Neural cell (in vitro differentiated cells): ENCODE results near the gene KIF27. TPM values are rescaled to one million over a fixed set of nuclear protein-coding genes. Genes with fewer than 3 reads are reported as not detected.
A peak's percentile ranks its signal among the peaks of the same experiment; 100 is the strongest.

Experiments used
- H2AFZ ChIP-seq: fragments of 200-600, 300-800 bp; sonication (generic), shearing (Covaris generic); 2 replicates; pipeline ENCODE4 v1.6.0; 2014; ENCODE audit warnings: low read depth, mild to moderate bottlenecking, antibody characterized with exemption, low read length, moderate library complexity
- H3F3A ChIP-seq: fragments of 200-600 bp; shearing (Covaris generic); 2 replicates; pipeline ENCODE4 v1.6.1; 2016; ENCODE audit warnings: mild to moderate bottlenecking, moderate library complexity, mixed read lengths, antibody characterized with exemption, low read length; ENCODE audit not compliant: insufficient read depth, poor library complexity, severe bottlenecking
- H3K27ac ChIP-seq: fragments of 200-600, 300-800 bp; sonication (generic), shearing (Covaris generic); 2 replicates; pipeline ENCODE4 v1.5.1; 2014; ENCODE audit warnings: mild to moderate bottlenecking, low read length, moderate library complexity
- H3K27me3 ChIP-seq: fragments of 300-800, 200-600 bp; sonication (generic), shearing (Covaris generic); 2 replicates; pipeline ENCODE4 v1.6.0; 2014; ENCODE audit warnings: mild to moderate bottlenecking, low read depth, low read length, moderate library complexity; ENCODE audit not compliant: insufficient read depth
- H3K36me3 ChIP-seq: fragments of 300-800, 200-600 bp; sonication (generic), shearing (Covaris generic); 2 replicates; pipeline ENCODE4 v1.5.1; 2014; ENCODE audit warnings: mild to moderate bottlenecking, antibody characterized with exemption, low read length, moderate library complexity; ENCODE audit not compliant: insufficient read depth
- H3K4me2 ChIP-seq: fragments of 300-800, 200-600 bp; sonication (generic), shearing (Covaris generic); 2 replicates; pipeline ENCODE4 v1.6.0; 2014; ENCODE audit warnings: mild to moderate bottlenecking, low read length
- H3K4me3 ChIP-seq: fragments of 300-800, 200-600 bp; sonication (generic), shearing (Covaris generic); 2 replicates; pipeline ENCODE4 v1.5.1; 2014; ENCODE audit warnings: mild to moderate bottlenecking, low read length, moderate library complexity
- H3K79me2 ChIP-seq: fragments of 200-600 bp; shearing (Covaris generic); replicated peaks from 2 replicates; pipeline ENCODE4 v1.6.0; 2014; ENCODE audit warnings: mild to moderate bottlenecking, low read length, moderate library complexity; ENCODE audit not compliant: insufficient read depth
- H3K9ac ChIP-seq: fragments of 300-800, 200-600 bp; sonication (generic), shearing (Covaris generic); 2 replicates; pipeline ENCODE4 v1.6.1; 2016; ENCODE audit warnings: mild to moderate bottlenecking, low read length, mixed read lengths
- H3K9me2 ChIP-seq: fragments of 200-600 bp; shearing (Covaris generic); 2 replicates; pipeline ENCODE4 v1.6.1; 2016; ENCODE audit warnings: mild to moderate bottlenecking, low read length, mixed read lengths; ENCODE audit not compliant: insufficient read depth
- H3K9me3 ChIP-seq: fragments of 200-600, 300-800 bp; sonication (generic), shearing (Covaris generic); 2 replicates; pipeline ENCODE4 v1.6.1; 2016; ENCODE audit warnings: mild to moderate bottlenecking, mixed run types, low read length, moderate library complexity, mixed read lengths
- H4K20me1 ChIP-seq: fragments of 200-600 bp; shearing (Covaris generic); 2 replicates; pipeline ENCODE4 v1.6.1; 2016; ENCODE audit warnings: mild to moderate bottlenecking, mixed run types; ENCODE audit not compliant: insufficient read depth
- CTCF ChIP-seq: fragments of 450-650 bp; IDR thresholded peaks from 2 replicates; pipeline ENCODE4 v1.5.1; 2014; ENCODE audit warnings: antibody characterized with exemption, mild to moderate bottlenecking, moderate library complexity; ENCODE audit not compliant: poor library complexity, severe bottlenecking
- EP300 ChIP-seq: fragments of 450-650 bp; conservative IDR thresholded peaks from 2 replicates; pipeline ENCODE4 v1.6.1; 2014; ENCODE audit warnings: antibody characterized with exemption, mild to moderate bottlenecking, moderate library complexity; ENCODE audit not compliant: poor library complexity, severe bottlenecking
- EZH2 ChIP-seq: fragments of 200-600, 300-800 bp; shearing (Covaris generic), sonication (generic); IDR thresholded peaks from 2 replicates; pipeline ENCODE4 v1.6.1; 2014; ENCODE audit warnings: antibody characterized with exemption, low read length, borderline replicate concordance, mild to moderate bottlenecking; ENCODE audit not compliant: insufficient read depth, poor library complexity, severe bottlenecking
- MXI1 ChIP-seq: fragments of 450-650 bp; conservative IDR thresholded peaks from 2 replicates; pipeline ENCODE4 v1.6.1; 2014; ENCODE audit warnings: antibody characterized with exemption, mild to moderate bottlenecking; ENCODE audit not compliant: poor library complexity, severe bottlenecking
- POLR2AphosphoS5 ChIP-seq: IDR thresholded peaks from 2 replicates; pipeline ENCODE4 v1.6.1; 2012
- RAD21 ChIP-seq: fragments of 450-650 bp; conservative IDR thresholded peaks from 2 replicates; pipeline ENCODE4 v1.6.1; 2014; ENCODE audit warnings: antibody characterized with exemption, mild to moderate bottlenecking, moderate library complexity
- REST ChIP-seq: IDR thresholded peaks from 2 replicates; pipeline ENCODE4 v1.6.1; 2012; ENCODE audit warnings: borderline replicate concordance
- SMC3 ChIP-seq: fragments of 450-650 bp; conservative IDR thresholded peaks from 2 replicates; pipeline ENCODE4 v1.6.1; 2014; ENCODE audit warnings: antibody characterized with exemption, mild to moderate bottlenecking, moderate library complexity; ENCODE audit not compliant: poor library complexity
- TAF1 ChIP-seq: IDR thresholded peaks from 2 replicates; pipeline ENCODE4 v1.6.1; 2012; ENCODE audit warnings: low read depth
- polyA minus RNA-seq: library from RNA; depleted of rRNA, polyadenylated mRNA; stranded (reverse); fragments of >200 nt; gene quantifications from 2 replicates; pipeline ENCODE4 v1.2.3, GENCODE V29; 2014
- polyA plus RNA-seq: library from polyadenylated mRNA; depleted of rRNA; stranded (reverse); fragments of >200 nt; gene quantifications from 2 replicates; pipeline ENCODE4 v1.2.3, GENCODE V29; 2014

KIF27 gene
- 7.1 and 8.8 TPM in 2 replicates for polyA plus RNA-seq
- polyA minus RNA-seq: 25.1 and 30.8 TPM in 2 replicates

GRCh38 chr9:83920927-83921707 is at the start of gene KIF27:
Gene KIF27, minus strand, starts transcription at chr9:83921432. Its CDS starts 5,841 bp downstream, at chr9:83915591.
- H4K20me1 ChIP-seq: no peaks in the 10 kb centered on the region
- TF ChIP-seq EZH2 (no peak), CTCF (peak; percentile 67), POLR2AphosphoS5 (peak; percentile 70), EP300 (peak; percentile 29), MXI1 (peak; percentile 73), REST (no peak)
- H2AFZ ChIP-seq: peak within 1 kb of the TSS; percentile 41
- peak within 1 kb of the TSS; percentile 75 for H3K4me3 ChIP-seq
- no peaks in the 10 kb centered on the region for H3K36me3 ChIP-seq
- peak within 1 kb of the TSS; percentile 76 for H3K9ac ChIP-seq
- H3K9me3 ChIP-seq: no peaks in the 10 kb centered on the region
- H3K4me2 ChIP-seq: peak within 1 kb of the TSS; percentile 89
- no peaks in the 10 kb centered on the region for H3F3A ChIP-seq
- H3K9me2 ChIP-seq: no peaks in the 10 kb centered on the region
- H3K27ac ChIP-seq: peak within 1 kb of the TSS; percentile 70
- peaks cover 6% of the 10 kb centered on the region for H3K79me2 ChIP-seq
- no peaks in the 10 kb centered on the region for H3K27me3 ChIP-seq

- Histone ChIP-seq H3K27ac (no peak overlapping the region), H2AFZ (no peak overlapping the region), H3K36me3 (peaks cover 29% of the 10 kb centered on the region), H3K4me3 (no peak overlapping the region), H3K4me2 (no peak overlapping the region), H3F3A (peaks cover 17% of the 10 kb centered on the region), H4K20me1 (peaks cover 34% of the 10 kb centered on the region), H3K9ac (no peak overlapping the region), H3K27me3 (no peaks in the 10 kb centered on the region), H3K9me3 (no peaks in the 10 kb centered on the region), H3K79me2 (peaks cover 30% of the 10 kb centered on the region), H3K9me2 (no peaks in the 10 kb centered on the region)
- TF ChIP-seq TAF1 (no peak), EZH2 (no peak), SMC3 (no peak), MXI1 (no peak), CTCF (no peak), REST (no peak), RAD21 (no peak), EP300 (no peak), POLR2AphosphoS5 (no peak)
Observed at GRCh38 chr9:83969602-83970001, 48.4 kb upstream of the KIF27 start.
